K562 (cell line): ENCODE results near the gene CHMP4B. TPM values are rescaled to one million over a fixed set of nuclear protein-coding genes. Genes with fewer than 3 reads are reported as not detected.

ENCODE experiments used
- ATAC-seq: fragments of 200-7000 bp; cut with Tn5 transposase; 3 replicates; pipeline ENCODE4 v1.9.1; 2020; ENCODE audit warnings: moderate library complexity
- BruUV-seq: library from RNA; stranded (reverse); fragments of 400-500 nt; replicated peaks from 2 replicates; lab custom pipeline; 2021; lab: Mats Ljungman, UMichigan
- CTCF ChIA-PET: fragments of 300-600 bp; formaldehyde crosslinking; extraction: SDS; loops from one replicate; lab custom pipeline; 2021; ENCODE audit warnings: low intra/inter-chr PET ratio; lab: Yijun Ruan, JAX
- POLR2A ChIA-PET: fragments of 300-600, 350-650 bp; sonication (Branson Sonifier 250); formaldehyde crosslinking; extraction: SDS; loops from one replicate; lab custom pipeline; 2021; ENCODE audit warnings: antibody characterized with exemption, inconsistent platforms; lab: Yijun Ruan, JAX
- DNase-seq, 4 experiments: peaks; one replicate each; pipeline versions ENCODE4 v3.0.0 to v3.0.0-alpha.2; 2011 to 2018; ENCODE audit warnings: low spot score in 3 of 4, mixed read lengths in 3 of 4; ENCODE audit errors: extremely low read depth in 1 of 4
- FAIRE-seq: peaks from 2 replicates; lab custom pipeline; 2011; peaks lifted over from hg19 to GRCh38; lab: Jason Lieb, UNC
- H2AFZ ChIP-seq: 2 replicates; pipeline ENCODE4 v1.6.0; 2011; ENCODE audit warnings: low read depth, low read length, control low read depth, inconsistent platforms
- H3K27ac ChIP-seq: fragments of 200-600 bp; 3 replicates; pipeline ENCODE4 v1.8.0; 2011; ENCODE audit warnings: low read depth, mild to moderate bottlenecking, control low read depth, inconsistent platforms, low read length, moderate library complexity, mixed read lengths; ENCODE audit errors: extremely low read depth
- H3K27me3 ChIP-seq, 2 experiments: fragments of 300-600 bp in 1 of 2; 2 replicates in 1 of 2; 3 replicates in 1 of 2; pipeline versions ENCODE4 v1.6.0 to v1.8.0; 2011; ENCODE audit warnings: inconsistent platforms in 2 of 2, low read length in 2 of 2, mild to moderate bottlenecking in 1 of 2, mixed read lengths in 1 of 2, moderate library complexity in 1 of 2; ENCODE audit not compliant: control insufficient read depth in 2 of 2, insufficient read depth in 2 of 2
- H3K36me3 ChIP-seq: fragments of 300-600 bp; 3 replicates; pipeline ENCODE4 v1.8.0; 2011; ENCODE audit warnings: mild to moderate bottlenecking, low read length, inconsistent platforms; ENCODE audit not compliant: control insufficient read depth, insufficient read depth
- H3K4me1 ChIP-seq, 2 experiments: fragments of 200-600 bp in 1 of 2; replicated peaks in 1 of 2; 2 replicates in 1 of 2; 3 replicates in 1 of 2; pipeline versions ENCODE4 v1.5.1 to v1.8.0; 2011; ENCODE audit warnings: inconsistent platforms in 2 of 2, low read length in 2 of 2, mild to moderate bottlenecking in 1 of 2, mixed read lengths in 1 of 2, moderate library complexity in 1 of 2; ENCODE audit not compliant: control insufficient read depth in 2 of 2, insufficient read depth in 2 of 2
- H3K4me2 ChIP-seq: 2 replicates; pipeline ENCODE4 v1.6.1; 2011; ENCODE audit warnings: low read length, control low read depth, inconsistent platforms, mixed read lengths; ENCODE audit not compliant: insufficient read depth
- H3K4me3 ChIP-seq: fragments of 200-600 bp; sonication (generic), shearing (Covaris generic); 2 replicates; pipeline ENCODE4 v1.5.1; 2016; ENCODE audit warnings: control low read depth, inconsistent platforms
- H3K79me2 ChIP-seq: fragments of 200-600 bp; 3 replicates; pipeline ENCODE4 v1.8.0; 2011; ENCODE audit warnings: low read length, inconsistent platforms; ENCODE audit not compliant: control insufficient read depth, insufficient read depth
- H3K9ac ChIP-seq, 2 experiments: 2 replicates each; pipeline versions ENCODE4 v1.6.0 to v1.6.1; 2011; ENCODE audit warnings: low read depth in 2 of 2, low read length in 2 of 2, control low read depth in 1 of 2, inconsistent platforms in 1 of 2, mild to moderate bottlenecking in 1 of 2, mixed read lengths in 1 of 2; ENCODE audit not compliant: insufficient read depth in 1 of 2
- H3K9me1 ChIP-seq: one replicate; pipeline ENCODE4 v1.6.0; 2011; ENCODE audit warnings: inconsistent platforms, mild to moderate bottlenecking, low read length, moderate library complexity; ENCODE audit not compliant: control insufficient read depth, insufficient read depth
- H3K9me3 ChIP-seq: replicated peaks from 2 replicates; pipeline ENCODE4 v1.5.1; 2011; ENCODE audit warnings: low read depth, low read length, inconsistent platforms; ENCODE audit not compliant: control insufficient read depth, insufficient read depth
- H4K20me1 ChIP-seq: replicated peaks from 2 replicates; pipeline ENCODE4 v1.6.1; 2011; ENCODE audit warnings: low read length, inconsistent platforms, mixed read lengths; ENCODE audit not compliant: control insufficient read depth, insufficient read depth
- CXXC5 ChIP-seq: fragments of 250-450 bp; sonication (Bioruptor Pico); IDR thresholded peaks from 2 replicates; pipeline ENCODE4 v1.8.0; 2022; ENCODE audit warnings: inconsistent platforms, mild to moderate bottlenecking, moderate library complexity
- HNRNPK ChIP-seq: fragments of 200-400 bp; formaldehyde crosslinking; IDR thresholded peaks from one replicate; pipeline ENCODE4 v1.6.1; 2018; ENCODE audit warnings: mild to moderate bottlenecking, low read depth, low read length; ENCODE audit not compliant: poor library complexity, severe bottlenecking
- JUND ChIP-seq, 2 experiments: IDR thresholded peaks; 2 replicates in 1 of 2; 3 replicates in 1 of 2; pipeline ENCODE4 v1.6.1; 2011; ENCODE audit warnings: borderline replicate concordance in 2 of 2, low read depth in 2 of 2, low read length in 2 of 2, improper control_type of control experiment in 1 of 2, missing biosample characterization in 1 of 2, missing genetic modification characterization in 1 of 2, missing genetic modification reagents in 1 of 2
- PTTG1 ChIP-seq: fragments of 450-650 bp; IDR thresholded peaks from 2 replicates; pipeline ENCODE4 v1.6.1; 2016; ENCODE audit warnings: low read depth, mild to moderate bottlenecking, missing genetic modification characterization, missing compliant biosample characterization
- ZKSCAN3 ChIP-seq: fragments of 250-450 bp; sonication (Bioruptor Pico); IDR thresholded peaks from 2 replicates; pipeline ENCODE4 v1.4.0; 2020
- WGBS: fragments of 100-300 bp; shearing (Covaris generic); methylation state at CpG from one replicate; pipeline ENCODE4 v1.1.6; 2016; ENCODE audit warnings: low coverage, mixed read lengths; ENCODE audit not compliant: insufficient coverage; ENCODE audit errors: missing lambda C conversion rate; 5-methylcytosine and 5-hydroxymethylcytosine counted together
- in situ Hi-C: fragments of 300-500 bp; cut with MboI; formaldehyde crosslinking; loops from 4 replicates; pipeline ENCODE4 v1.15.0; 2018; ENCODE audit warnings: inconsistent platforms, mixed read lengths
- intact Hi-C: fragments of 100-400 bp; cut with micrococcal nuclease; formaldehyde crosslinking; loops from 2 replicates; pipeline ENCODE4 v1.14.2; 2022
- polyA plus RNA-seq, 8 experiments: library from polyadenylated mRNA; depleted of rRNA in 4 of 8; stranded (reverse) in 5 of 8; unstranded in 3 of 8; fragments of >200 nt; fragmentation: Nextera tagmentation in 2 of 8; fragmentation: Illumina TruSeq in 1 of 8; extraction: Ambion mirVana in 2 of 8; extraction: Trizol in 1 of 8; gene quantifications; 2 replicates each; pipeline versions ENCODE4 v1.2.1 to v1.2.3, GENCODE V29; 2011 to 2014; ENCODE audit warnings: inconsistent platforms in 1 of 8, missing spikeins in 1 of 8
- total RNA-seq, 7 experiments: library from RNA; depleted of rRNA in 6 of 7; stranded (reverse); fragments of >200 nt in 6 of 7; fragmentation: Illumina TruSeq in 2 of 7; extraction: Trizol in 2 of 7; gene quantifications; 2 replicates each; pipeline versions ENCODE4 v1.2.1 to v1.2.3, GENCODE V29; 2011 to 2021; ENCODE audit warnings: low replicate concordance in 1 of 7
- TF ChIP-seq, protein P1 (sequence below): fragments of 250-450 bp; sonication (Bioruptor Pico); IDR thresholded peaks from 2 replicates; pipeline ENCODE4 v1.8.0; 2021; ENCODE audit warnings: moderate library complexity, mild to moderate bottlenecking, inconsistent platforms

The CHMP4B gene
- total and polyA plus RNA-seq, 9 of the 15 experiments (the other 6 are each of a cell fraction or from before 2014, with no cell fraction given), result 1.8 to 64.7 (median 31.8) TPM

- H3K9me1 ChIP-seq, result peaks cover 3% of the 10 kb centered on the region
- H3K79me2 ChIP-seq, result no peaks in the 10 kb centered on the region
- TF ChIP-seq, protein P1, sequence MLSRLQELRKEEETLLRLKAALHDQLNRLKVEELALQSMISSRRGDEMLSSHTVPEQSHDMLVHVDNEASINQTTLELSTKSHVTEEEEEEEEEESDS, result no peak
- TF ChIP-seq CXXC5 (CRISPR knock-in tag), result no peak
- no peak for TF ChIP-seq PTTG1 (tag)
- no peak for TF ChIP-seq JUND (IDR thresholded peaks at IDR 0.05; ENCODE audit: borderline replicate concordance, low read depth, low read length)
- no peak for TF ChIP-seq JUND (tag; IDR thresholded peaks at IDR 0.05; ENCODE audit: borderline replicate concordance, low read depth, low read length)
- no peak for TF ChIP-seq HNRNPK
- TF ChIP-seq ZKSCAN3, result no peak
- TF ChIP-seq, all 486 proteins: peak for 0
- intact Hi-C loops, result loop anchor here (5.0 kb wide), 3 partner anchors 72 to 208 kb away; no protein-coding TSS in a partner anchor
- ATAC-seq (no peak), DNase-seq (no peak), FAIRE-seq (no peak)
- ChIA-PET CTCF (interaction anchor here (3.6 kb wide), 1 partner anchor 204 kb away, joined by 19 read pairs; no protein-coding TSS in a partner anchor), POLR2A (no interaction called here)
- H2AFZ ChIP-seq, result no peak overlapping the region
- 20% methylated on average over 12 of the region's 15 CpGs for WGBS
- H3K9me3 ChIP-seq, result no peaks in the 10 kb centered on the region
- peaks cover 20 to 44% of the 10 kb centered on the region in 2 experiments; a peak in 4 of 5 replicates for H3K27me3 ChIP-seq
- no peaks in the 10 kb centered on the region; the same call in 1 of the 2 replicates for H4K20me1 ChIP-seq
- peaks cover 0 to 13% of the 10 kb centered on the region in 2 experiments; a peak in 3 of 5 replicates for H3K4me1 ChIP-seq
- in situ Hi-C loops, result no loop called here
- no peak overlapping the region for H3K9ac ChIP-seq
- H3K4me3 ChIP-seq, result no peak overlapping the region
- no peak overlapping the region for H3K4me2 ChIP-seq
- no peak overlapping the region for H3K27ac ChIP-seq
- no peaks in the 10 kb centered on the region for H3K36me3 ChIP-seq
- BruUV-seq, result no TSS peak
Observed at GRCh38 chr20:33864324-33864963, 53.3 kb downstream of the CHMP4B start.
